Daoy (cell line): ENCODE results near the gene PTPN2. TPM values are rescaled to one million over a fixed set of nuclear protein-coding genes. Genes with fewer than 3 reads are reported as not detected.

Source experiments
- DNase-seq: peaks from one replicate; pipeline ENCODE4 v3.0.0-alpha.2; 2015; ENCODE audit warnings: low read depth
- total RNA-seq: library from RNA; depleted of rRNA; stranded (reverse); fragments of >200 nt; shearing (Covaris generic); gene quantifications from 2 replicates; pipeline ENCODE4 v1.2.3, GENCODE V29; 2014

Gene PTPN2
- total RNA-seq, 1 experiment from 2014 or later: 33.4 TPM

DNA sequence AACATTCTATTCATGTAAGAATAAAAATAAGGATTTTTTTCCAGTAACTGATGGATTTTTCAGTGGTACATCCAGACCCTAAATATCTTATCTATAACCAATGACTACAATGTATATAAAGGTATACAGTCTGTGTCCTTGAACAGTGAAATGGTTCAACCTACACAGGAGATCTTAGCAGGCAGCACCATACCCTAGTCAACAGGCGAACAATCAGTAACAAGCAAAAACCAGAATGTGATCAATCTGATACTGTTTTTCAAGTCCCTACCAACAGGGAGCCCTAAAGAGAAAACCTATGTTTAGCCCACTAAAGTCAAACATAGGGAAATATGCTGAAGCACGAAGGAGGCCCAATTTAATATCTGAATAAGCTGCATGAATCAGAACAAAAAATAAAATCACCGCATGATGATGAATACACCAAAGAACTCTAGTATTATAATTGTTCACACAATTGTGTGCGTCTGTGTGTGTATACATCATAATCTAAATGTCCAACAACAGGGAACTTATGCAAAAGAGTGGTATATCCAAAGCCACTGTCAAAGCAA lies 26.0 kb downstream of the PTPN2 start:
- DNase-seq: no peak

DNA sequence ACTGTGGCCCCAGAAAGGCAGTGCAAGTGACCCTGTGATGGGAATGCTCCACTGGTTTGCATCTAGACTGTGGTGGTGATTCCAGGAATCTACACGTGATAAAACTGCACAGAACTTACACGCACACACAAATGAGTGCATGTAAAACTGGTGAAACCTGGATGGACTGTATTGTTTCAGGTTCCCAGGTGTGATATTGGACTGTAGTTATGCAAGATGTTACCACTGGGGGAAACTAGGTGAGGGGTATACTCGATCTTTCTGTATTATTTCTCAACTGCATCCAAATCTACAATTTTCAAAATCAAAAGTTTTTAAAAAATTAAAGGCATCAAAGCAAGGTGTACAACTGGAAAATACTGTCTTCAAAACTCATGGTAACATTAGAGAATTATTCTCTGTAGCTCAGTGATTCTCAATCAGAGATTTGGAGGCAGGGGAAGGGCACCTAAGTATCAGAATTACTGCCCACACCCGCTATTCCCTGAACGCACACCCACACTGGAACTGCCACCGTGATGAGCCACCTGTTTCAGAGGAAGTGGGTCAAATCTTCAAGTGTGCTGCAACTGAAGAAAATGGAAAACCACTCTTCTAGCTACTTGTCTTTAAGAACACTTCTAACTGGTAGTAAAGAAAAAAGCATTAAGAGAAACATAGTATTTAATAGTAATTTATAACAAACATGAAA lies 26.7 kb downstream of the PTPN2 start:
- no peak for DNase-seq

DNA sequence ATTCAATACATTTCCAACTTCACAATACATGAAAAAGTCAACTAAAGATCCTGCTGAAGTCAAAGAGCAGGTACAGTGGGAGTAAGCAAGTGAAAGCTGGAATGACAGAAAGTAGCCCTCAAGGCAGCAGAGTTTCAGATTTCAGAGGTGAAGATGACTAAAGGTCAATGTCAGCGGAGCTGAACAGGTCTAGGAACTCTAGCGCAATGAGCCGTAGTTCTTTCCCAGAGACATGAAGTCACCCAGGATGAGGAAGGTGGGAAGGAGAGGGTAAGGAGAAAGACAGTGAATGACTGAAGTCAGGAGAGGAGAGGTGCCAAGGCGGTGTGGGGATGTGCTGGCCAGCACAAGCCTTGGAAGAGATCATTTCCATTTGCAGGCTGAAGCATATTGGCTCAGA lies 28.1 kb downstream of the PTPN2 start:
- DNase-seq: no peak

DNA sequence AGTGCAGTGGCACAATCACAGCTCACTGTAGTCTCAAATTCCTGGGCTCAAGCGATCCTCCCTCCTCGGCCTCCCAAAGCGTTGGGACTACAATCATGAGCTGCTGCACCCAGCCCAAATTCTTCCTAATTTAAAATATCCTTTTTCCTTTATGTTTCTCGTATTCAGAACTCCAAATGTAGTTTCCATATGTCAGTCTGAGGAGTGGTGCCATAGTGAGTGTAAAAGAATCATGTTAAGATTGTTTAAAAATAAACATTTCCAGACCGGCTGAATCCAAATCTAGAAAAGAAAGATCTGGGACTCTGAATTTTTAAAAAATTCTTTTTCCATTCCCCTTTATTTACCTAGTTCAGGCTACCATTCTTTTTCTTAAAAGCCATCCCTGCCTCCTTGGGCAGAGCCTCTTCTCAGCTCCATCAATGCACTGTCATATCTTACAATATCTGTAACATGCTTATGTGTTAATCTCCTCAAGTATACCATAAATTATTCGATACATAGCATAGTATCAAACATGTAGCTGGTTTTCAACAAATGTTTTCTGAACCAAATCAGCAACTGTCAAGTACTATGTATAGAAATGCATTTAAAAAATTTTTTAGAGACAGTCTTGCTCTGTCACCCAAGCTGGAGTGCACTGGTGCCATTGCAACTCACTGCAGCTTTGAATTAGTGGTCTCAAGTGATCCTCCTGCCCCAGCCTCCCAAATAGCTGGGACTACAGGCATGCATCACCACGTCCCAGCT lies 31.3 kb downstream of the PTPN2 start:
- no peak for DNase-seq

DNA sequence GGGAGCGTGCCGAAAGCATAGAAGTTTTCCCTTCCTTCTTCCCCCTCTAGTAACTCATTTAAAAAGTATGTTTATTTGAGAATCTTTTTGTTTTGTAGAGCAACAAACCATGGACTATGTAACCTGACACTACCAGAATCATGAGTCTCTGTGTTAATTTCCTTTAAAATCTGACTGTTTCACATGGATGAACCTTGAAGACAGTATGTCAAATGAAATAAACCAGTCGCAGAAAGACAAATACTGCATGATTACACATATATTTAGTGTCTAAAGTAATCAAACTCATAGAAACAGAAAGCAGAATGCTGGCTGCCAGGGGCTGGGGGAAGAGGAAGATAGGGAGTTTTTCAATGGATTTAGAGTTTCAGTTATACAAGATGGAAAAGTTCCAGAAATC lies 32.3 kb downstream of the PTPN2 start:
- DNase-seq: no peak

DNA sequence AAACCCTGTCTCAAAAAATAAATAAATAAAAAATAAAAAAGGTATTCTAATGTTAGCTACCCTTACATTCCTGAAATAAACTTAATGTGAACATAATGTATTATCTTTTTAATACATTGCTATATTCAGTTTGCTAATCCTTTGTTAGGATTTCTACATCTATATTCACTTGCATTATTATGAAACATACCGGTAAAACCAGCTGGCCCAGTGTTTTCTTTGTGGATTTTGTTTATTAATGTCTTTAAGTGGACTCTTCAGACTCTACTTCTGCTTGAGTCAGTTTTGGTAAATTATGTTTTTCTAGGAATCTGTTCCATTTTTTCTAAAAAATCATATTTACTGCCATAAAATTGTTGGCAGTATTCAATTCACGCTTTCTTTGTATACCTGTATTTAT lies 34.5 kb downstream of the PTPN2 start:
- DNase-seq: no peak

DNA sequence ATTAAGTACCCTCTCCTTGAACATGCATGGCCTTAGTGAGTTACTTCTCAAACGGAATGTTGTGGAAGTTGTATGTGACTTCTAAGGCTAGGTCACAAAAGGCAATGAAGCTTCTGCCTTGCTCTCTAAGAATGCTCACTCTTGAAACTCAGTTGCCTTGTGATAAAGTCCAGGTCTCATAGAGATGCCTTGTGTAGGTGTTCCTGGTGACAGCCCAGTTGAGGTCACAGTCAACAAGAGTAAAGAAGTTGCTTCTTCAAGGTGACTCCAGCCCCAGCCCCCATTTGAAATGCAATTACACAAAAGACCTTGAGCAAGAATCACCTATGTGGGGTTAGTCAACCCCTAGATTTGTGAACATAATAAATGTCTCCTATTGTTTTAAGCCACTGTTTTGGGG lies 35.6 kb downstream of the PTPN2 start:
- DNase-seq: no peak

DNA sequence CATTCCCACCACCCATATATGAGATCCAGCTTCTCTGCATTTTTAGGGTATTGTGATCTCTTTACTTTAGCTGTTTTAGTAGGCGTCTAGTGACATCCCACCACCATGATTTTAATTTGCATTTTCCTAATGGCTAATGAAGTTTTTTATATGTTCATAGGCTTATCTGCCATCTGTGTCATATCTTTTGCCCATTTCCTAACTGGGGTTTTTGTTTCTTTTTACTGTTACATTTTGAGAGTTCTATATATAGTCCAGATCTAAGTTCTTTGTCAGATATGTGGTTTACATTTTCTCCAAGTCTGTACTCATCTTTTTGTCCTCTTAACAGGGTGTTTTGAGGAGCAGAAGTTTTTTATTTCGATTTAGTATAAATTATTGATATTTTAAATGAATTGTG lies 39.6 kb downstream of the PTPN2 start:
- no peak for DNase-seq

DNA sequence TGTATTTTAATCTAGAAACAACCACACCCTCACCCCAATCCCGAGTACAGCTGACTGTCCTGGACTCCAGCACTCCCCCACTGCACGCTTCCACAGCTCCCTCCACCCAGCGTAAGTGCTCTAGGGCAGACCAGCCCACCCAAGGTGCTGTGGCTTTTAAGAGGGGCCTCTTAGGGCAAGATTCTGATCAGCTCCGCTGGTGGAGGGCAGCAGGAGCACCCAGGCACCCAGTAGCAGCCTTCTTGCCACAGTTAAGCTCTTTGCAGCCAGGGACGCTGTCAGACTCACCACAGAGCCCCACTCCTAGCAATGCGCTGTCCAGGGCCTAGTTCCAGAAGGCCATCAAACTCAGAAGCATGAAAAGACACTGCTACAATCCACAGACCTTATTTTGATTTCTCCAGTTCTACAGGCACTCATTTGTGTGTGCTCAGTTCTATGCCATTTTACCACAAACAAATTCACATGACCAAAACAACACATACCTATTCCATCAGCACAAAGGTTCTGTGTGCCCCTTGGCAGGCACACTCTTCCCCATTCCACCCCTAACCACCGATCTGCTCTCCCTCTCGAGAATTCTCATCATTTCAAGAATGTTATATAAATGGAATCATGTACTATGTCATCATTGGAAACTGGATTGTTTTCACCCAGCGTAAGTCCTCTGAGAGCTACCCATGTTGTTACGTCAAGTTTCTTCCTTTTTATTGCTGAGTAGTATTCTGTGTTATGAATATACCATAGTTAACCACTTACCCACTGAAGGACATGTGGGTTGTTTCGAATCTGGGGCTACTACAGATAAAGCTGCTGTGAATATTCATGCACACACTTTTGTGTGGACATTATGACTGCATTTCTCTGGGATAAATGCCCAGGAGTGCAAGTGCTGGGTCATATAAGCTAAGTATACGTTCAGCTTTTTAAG lies 40.4 kb downstream of the PTPN2 start:
- no peak for DNase-seq

DNA sequence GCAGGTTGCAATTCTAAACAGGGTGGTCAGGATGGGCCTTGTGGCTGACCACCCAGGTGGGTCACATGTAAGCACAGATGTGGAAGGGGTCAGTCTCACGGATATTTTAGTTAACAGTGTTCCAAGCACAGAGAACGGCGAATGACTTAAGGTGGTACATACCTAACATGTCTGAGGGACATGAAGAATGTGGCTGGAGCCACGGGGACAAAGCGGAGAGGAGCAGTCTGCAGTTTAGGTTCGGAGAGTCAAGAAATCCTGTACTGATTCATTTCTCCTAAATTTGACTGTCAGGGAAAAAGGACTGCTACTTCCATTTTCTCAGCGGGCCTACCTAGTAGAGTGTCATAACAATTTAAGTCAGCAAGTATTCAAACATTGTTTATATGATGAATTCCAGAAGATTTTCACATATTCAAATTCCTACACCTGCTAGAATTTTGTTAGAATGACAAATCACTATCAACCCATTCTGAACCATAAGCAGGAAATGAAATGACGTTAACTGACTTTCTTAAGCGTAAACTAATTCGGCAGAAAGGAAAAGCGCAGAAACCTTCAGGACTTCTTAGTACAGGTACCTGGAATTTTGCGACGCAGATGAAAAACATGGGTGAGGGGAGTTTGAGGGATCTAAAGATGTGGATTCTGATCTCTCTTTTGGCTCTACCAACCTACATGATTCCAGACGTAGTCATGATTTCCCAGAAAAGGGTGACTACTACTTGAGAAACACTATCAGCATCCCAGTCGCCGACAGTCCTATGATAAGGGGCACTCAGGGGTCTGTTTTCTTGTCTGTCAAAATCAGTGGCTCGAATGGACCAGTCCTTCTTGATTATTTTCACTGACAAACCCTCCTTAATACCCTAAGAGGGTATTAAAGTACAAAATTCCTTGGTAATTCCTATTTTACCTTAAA lies 41.3 kb downstream of the PTPN2 start:
- no peak for DNase-seq

DNA sequence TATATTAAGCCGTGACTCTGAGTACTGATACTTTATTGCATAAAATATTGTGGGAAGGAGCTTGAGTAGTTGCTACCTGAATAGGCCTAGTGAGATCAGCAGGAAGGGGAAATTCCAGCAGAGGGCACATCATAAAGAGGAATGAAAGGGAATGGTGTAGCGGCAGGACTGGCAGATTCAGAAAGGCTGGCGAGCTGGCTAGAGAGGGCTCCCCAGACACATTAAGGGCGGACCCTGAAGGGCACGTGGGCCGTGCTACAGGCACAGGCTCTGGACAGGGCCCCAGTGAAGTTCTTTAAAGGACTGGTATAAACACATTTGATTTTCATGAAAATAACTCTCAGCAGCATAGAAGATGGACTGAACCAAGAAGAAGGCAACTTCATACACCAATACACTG lies 43.0 kb downstream of the PTPN2 start:
- no peak for DNase-seq

DNA sequence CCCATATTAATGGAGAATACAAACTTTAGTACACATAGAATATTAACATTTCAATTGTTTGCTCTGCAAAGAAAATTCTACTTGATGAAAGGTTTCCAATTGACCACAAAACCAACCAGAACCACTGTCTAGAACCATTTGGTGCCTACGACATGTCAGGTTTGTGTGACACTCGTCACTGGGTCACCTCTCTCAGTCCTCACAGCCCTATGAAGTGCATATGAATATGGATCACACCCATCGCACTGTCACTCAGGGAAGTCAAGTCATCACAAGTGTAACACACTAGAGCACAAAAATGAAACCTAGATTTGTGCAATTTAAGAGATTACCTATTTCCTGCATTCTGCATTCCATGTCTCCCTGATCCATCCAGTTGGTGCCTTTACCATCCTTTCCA lies 43.7 kb downstream of the PTPN2 start:
- no peak for DNase-seq

DNA sequence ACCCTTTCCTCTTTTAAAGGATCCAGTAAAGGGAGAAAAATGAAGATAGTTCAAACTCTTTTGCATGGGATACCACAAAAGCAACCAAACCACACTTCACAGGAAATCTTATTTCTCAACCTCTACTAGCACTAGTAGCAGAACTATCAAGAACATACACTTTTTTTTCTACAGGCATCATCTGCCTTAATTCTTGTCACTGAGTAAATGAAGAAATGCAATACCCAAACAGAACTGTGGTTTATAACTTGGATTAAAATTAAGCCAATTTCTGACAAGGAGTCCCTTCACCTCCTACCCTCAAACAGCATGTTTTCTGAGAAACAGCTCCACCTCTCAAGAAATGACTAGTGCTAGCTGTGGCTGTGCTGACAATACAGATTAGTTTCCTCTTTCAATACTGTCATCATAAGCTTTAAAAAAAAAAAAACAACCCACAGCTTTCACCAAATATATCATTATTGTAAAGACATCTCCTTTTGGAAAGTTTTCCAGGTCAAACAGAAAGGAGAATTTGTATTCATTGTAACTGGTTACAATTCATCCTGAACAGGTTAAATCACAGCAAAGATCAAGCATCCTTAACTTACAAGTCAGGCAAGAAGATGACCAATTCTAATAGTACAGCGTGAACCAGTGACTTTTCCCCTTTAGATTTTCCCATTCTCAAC lies 44.4 kb downstream of the PTPN2 start:
- no peak for DNase-seq

DNA sequence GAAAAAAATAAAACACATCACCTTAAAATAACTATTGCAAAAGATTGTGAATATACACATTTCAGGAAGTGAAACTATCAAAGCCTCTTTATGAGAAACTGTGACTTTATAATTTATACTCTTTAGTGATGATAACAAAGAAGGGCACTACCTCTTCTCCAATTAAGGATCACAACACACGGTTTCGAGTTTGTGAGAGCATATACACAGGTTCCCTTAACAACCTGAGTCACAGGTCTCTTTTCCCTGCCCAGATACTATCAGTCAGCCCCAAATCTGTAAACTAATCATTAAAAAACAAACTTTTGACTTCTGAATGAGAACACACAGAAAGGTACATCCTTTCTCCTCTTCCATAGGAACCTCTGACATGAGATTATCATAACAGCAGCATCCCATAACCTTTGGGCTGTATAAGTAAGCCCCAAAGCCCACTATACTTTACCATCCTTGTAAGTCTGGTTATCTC lies 44.9 kb downstream of the PTPN2 start:
- no peak for DNase-seq

DNA sequence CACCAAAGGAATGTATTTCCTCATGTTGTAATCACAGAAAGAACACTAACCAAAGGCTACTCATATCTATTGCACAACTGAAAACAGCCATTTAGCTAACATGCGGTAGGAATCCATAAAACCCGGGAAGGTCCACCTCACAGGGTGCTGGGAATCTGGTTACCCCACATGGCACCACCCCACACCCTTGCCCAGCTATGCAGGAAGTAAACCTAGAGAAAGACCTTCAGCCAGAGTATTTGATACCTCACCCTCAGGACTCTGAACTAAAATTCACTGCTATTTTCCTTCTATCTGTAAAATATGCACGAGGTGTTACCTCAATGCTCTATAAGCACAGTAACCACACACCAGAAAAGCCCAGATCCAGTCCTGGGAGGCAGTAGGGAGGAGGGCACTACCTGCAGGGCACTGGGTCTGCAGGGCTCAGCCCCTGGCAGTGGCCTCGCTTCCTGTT lies 45.8 kb downstream of the PTPN2 start:
- peak; percentile 85 for DNase-seq

DNA sequence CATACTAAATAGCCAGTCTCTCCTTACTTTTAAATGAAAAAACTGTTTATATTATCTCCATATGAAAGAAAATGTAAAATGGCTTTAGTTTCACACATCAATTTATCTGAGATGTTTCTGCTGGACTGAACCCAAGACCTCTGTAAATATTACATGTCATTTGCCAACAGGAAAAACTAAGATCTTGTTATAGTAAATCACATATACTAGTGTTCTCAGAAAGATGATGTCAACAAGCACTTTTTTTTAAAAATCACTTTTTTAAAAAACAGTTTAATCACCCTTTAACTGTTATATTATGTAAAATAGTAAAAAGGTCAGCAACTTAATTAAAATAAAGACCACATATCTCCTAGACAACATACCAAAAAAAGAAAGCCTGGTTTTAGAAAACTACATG lies 46.3 kb downstream of the PTPN2 start:
- DNase-seq: no peak

DNA sequence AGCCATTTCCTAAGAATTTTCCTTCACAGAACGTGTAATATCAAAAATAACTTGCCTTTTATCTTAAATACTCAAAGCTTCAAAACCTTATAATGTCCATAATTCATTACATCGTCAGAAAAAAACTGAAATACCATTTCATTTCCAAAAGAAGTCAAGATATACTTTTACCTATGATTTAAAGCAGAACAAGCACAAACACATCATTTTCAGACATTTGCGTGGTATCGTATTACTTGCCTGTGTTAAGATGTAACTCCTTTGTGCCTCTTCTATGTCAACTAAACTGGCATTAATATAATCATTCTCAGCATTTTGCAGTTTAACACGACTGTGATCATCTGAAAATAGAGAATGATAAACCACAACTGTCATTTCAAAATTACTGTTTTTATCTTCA lies 47.5 kb downstream of the PTPN2 start:
- no peak for DNase-seq

DNA sequence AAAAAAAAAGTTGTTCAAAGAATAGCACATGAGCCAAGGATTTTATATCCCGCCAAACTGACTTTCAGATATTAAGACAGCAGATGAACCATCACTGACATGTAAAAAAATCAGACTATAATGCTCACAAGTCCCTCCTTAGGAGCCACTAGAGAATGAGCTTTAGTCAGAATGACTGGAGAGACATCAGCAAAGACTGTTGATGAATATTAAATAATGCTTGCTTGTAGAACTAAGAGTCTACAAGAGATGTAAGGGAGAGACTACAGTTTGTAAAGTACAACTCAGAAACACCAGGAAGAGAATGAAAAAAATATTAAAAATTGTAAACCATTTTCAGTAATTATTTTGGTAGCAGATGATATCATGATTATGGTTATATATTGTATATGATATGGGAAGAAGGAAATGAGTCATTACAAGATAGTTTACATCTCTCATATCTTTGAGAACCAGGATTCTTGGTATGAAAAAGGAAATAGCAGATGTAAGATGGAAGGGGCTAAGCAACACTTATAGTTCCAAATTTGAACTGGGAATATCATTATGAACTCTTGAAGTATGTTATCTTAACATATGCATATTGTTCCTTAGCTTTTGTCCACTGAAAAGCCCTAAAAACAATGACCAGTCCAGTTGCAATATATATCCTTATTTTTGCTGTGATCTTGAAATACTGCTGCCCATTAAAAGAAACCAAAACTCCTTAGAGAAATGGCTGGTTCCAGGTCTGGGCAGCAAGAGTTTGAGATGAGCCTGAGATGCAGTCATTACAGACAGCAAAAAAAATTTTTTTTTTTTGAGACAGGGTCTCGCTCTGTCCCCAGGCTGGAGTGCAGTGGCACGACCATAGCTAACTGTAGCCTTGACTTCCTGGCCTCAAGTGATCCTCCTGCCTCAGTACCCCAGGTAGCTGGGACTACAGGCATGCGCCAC lies 55.7 kb downstream of the PTPN2 start:
- no peak for DNase-seq

DNA sequence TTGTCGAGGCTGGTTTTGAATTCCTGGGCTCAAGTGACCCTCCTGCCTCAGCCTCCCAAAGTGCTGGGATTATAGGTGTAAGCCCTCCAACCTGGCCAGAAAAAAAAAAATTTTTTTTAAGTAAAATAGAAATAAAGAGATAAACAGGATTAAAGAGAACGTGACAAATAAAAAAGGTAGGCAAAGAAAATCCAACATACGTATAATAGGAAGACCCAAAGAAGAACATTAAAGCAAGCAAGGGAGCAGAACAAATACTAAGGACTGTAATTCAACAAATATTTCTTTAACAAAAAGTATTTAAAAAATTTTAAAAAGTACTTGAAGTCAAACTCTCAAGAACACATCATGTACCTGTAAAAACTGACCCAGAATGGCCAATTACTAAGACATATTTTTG lies 56.4 kb downstream of the PTPN2 start:
- DNase-seq: no peak
